Retinal pigment epithelial cell (primary cell): Measurements from ENCODE around the gene CDH20.

ENCODE experiments used
- DNase-seq: peaks from one replicate; pipeline ENCODE4 v3.0.0-alpha.2; 2010; ENCODE audit warnings: low read depth
- H3K4me3 ChIP-seq: 2 replicates; pipeline ENCODE4 v1.5.1; 2011; ENCODE audit warnings: mild to moderate bottlenecking, low read length, control low read depth, moderate library complexity
- CTCF ChIP-seq: conservative IDR thresholded peaks from 2 replicates; pipeline ENCODE4 v1.5.1; 2011; ENCODE audit warnings: low read depth, low read length, control low read depth, inconsistent platforms

The CDH20 gene

DNA sequence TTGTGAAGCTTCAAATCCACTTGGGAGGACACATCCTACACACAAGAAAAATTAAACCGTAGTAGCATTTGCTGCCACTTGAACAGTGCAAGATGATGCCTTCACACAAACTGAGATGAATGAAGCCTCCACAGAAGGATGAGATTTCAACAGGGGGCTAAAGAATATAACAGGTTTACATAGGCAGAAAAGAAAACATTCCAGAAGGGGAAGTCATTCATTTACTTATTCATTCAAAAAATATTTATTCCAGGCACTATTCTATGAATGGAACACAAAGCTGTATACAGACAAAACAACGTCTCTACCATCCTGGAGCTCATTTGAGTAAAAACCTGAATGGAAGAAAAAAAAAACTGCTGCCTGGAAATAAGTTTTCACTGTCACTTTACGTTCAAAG lies 170.5 kb downstream of the CDH20 start:
- no peak for DNase-seq
- no peak for TF ChIP-seq CTCF
- no peak overlapping the region for H3K4me3 ChIP-seq

DNA sequence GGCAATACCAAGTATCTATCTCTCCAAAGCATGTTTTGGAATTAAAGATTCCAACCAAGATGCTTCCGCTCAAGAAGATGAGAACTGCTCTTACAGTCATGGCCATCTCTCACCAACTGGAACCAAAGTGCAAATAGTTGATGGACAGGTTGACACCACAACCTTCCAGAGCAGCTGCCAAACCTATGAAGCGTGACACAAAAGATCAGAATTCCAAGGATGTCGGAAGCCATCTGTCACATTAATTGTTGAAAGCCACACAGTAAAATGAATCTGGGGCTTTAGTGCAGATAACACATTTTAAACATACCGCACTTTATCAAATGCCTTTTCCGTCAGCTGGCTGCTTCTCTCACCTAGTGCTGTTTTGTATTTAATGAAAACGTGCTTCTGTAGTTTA lies 195.7 kb downstream of the CDH20 start:
- no peak overlapping the region for H3K4me3 ChIP-seq
- TF ChIP-seq CTCF, result no peak
- no peak for DNase-seq

- no peak overlapping the region for H3K4me3 ChIP-seq
- DNase-seq, result no peak
- TF ChIP-seq CTCF, result no peak
Observed at GRCh38 chr18:61530681-61531080, 197.5 kb downstream of the CDH20 start.

- DNase-seq, result no peak
- no peak for TF ChIP-seq CTCF
- no peak overlapping the region for H3K4me3 ChIP-seq
Observed at GRCh38 chr18:61531182-61531581, 198.0 kb downstream of the CDH20 start.

DNA sequence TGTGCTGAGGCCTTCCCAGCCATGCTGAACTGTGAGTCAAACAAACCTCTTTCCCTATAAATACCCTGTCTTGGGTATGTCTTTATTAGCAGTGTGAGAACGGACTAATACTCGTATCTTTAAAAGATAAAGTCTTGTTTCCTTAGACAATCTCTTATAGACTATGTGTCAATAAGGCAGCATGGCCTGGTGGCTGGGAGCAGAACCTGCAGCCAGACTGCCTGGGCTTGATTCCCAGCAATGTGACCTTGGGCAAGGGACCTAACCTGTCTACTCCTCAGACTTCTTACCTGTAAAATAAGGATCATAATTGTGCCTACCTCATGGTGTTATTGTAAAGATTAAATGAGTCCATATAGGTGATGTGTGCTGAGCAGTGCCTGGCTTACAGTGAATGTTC lies 198.7 kb downstream of the CDH20 start:
- no peak overlapping the region for H3K4me3 ChIP-seq
- no peak for TF ChIP-seq CTCF
- DNase-seq, result no peak

DNA sequence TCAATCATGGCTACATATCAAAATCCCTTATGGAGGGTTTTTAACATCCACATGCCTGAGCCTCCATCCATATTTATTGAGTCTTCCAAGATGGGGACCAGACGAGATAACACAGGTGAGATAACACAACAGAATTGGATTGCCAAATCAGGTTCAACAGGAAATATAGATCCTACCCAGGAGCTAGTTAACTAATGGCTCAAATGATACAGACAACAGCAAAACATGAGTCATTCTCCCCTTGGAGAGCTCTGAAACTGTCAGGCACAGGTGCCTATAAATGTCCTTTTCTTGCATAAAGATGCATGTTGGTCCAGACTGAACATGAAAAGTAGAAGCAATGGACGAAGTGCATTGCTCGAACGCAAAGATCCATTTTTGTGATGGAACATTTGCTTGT lies 202.2 kb downstream of the CDH20 start:
- no peak overlapping the region for H3K4me3 ChIP-seq
- DNase-seq, result no peak
- no peak for TF ChIP-seq CTCF

DNA sequence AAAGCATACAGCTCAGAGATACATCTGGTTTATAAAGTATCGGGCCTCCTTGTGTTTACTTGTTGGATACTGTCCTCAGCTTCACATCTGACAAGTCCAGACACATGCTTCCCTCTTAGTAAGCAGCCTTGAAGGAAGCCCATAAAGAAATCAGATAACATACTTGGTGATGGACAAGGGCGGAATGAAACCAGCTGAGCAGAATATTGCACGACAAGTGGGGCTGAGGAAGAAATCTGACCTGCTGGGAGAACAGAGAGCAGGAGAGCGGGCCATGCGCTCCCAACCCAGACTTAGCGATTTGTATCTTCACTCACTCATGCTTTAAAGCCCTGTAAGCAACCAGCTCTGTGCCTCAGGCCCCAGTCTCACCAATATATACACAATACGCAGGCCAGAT lies 208.4 kb downstream of the CDH20 start:
- DNase-seq, result no peak
- H3K4me3 ChIP-seq, result no peak overlapping the region
- no peak for TF ChIP-seq CTCF
